ENCODE measurements around the gene LNPK.

GRCh38 chr2:175889701-175890302, 112.3 kb downstream of the LNPK start:
- TF ChIP-seq CTCF (conservative IDR thresholded peaks at IDR 0.05; ENCODE audit: low read length) (no peak), EZH2phosphoT487 (IDR thresholded peaks at IDR 0.05; ENCODE audit: borderline replicate concordance, low read depth, low read length) (no peak)

Data from OCI-LY7 (cell line).